Astrocyte (in vitro differentiated cells and primary cell): ENCODE data around the gene AIPL1.

Source experiments
- CTCF ChIP-seq: IDR thresholded peaks from 2 replicates; pipeline ENCODE4 v1.5.1; 2011; ENCODE audit warnings: low read depth, mild to moderate bottlenecking, inconsistent platforms, low read length, moderate library complexity; ENCODE audit not compliant: insufficient read depth
- EZH2 ChIP-seq: IDR thresholded peaks from 2 replicates; pipeline ENCODE4 v1.6.1; 2012; ENCODE audit warnings: mild to moderate bottlenecking, low read length, inconsistent platforms; ENCODE audit not compliant: insufficient read depth

- TF ChIP-seq CTCF (no peak), EZH2 (peak; percentile 0)
These were observed 20.4 kb upstream of the AIPL1 start for GRCh38 chr17:6455321-6455705.
